ENCODE data around the gene GABPB1. TPM values are rescaled to one million over a fixed set of nuclear protein-coding genes. Genes with fewer than 3 reads are reported as not detected.

GABPB1 gene
- total and polyA plus RNA-seq, 2 of the 13 experiments (the other 11 are each of a cell fraction or from before 2014, with no cell fraction given), result 17.5 to 39.5 TPM

- no peak overlapping the region for H2AFZ ChIP-seq (ENCODE audit: low read length)
- BruUV-seq (replicated peaks), result TSS peak; percentile 21
These were observed 13.3 kb downstream of the GABPB1 start for GRCh38 chr15:50341616-50342136.

More at GRCh38 chr15:50341616-50342136, 13.3 kb downstream of the GABPB1 start:
- H3K27ac ChIP-seq (ENCODE audit: extremely low read length, insufficient read depth, low read length), result no peak overlapping the region
- 97% methylated on average over 7 of the region's 7 CpGs for WGBS (ENCODE audit: low lambda C conversion rate)
- H3K4me3 ChIP-seq (replicated peaks in 1 of 3; ENCODE audit: insufficient read depth in 1 of 3, low read depth in 2 of 3, low read length in 3 of 3), result no peak overlapping the region
- H4K20me1 ChIP-seq (ENCODE audit: insufficient read depth, low read length), result no peaks in the 10 kb centered on the region
- H3K79me2 ChIP-seq (ENCODE audit: insufficient read depth, low read length), result peaks cover 40% of the 10 kb centered on the region
- H3K4me1 ChIP-seq (ENCODE audit: insufficient read depth, low read length), result peaks cover 41% of the 10 kb centered on the region
- no peak for TF ChIP-seq TRIM22 (IDR thresholded peaks at IDR 0.05)
- no peak for TF ChIP-seq NRL (CRISPR knock-in tag; IDR thresholded peaks at IDR 0.05; ENCODE audit: borderline replicate concordance)
- TF ChIP-seq CEBPB (IDR thresholded peaks at IDR 0.05; ENCODE audit: borderline replicate concordance, low read depth, low read length), result no peak
- TF ChIP-seq ZNF432 (CRISPR knock-in tag; IDR thresholded peaks at IDR 0.05; ENCODE audit: borderline replicate concordance), result no peak
- TF ChIP-seq, protein P1, sequence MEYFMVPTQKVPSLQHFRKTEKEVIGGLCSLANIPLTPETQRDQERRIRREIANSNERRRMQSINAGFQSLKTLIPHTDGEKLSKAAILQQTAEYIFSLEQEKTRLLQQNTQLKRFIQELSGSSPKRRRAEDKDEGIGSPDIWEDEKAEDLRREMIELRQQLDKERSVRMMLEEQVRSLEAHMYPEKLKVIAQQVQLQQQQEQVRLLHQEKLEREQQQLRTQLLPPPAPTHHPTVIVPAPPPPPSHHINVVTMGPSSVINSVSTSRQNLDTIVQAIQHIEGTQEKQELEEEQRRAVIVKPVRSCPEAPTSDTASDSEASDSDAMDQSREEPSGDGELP (IDR thresholded peaks at IDR 0.05; ENCODE audit: borderline replicate concordance, low read depth), result no peak
- no peak for TF ChIP-seq IRX3 (CRISPR knock-in tag; IDR thresholded peaks at IDR 0.05; ENCODE audit: borderline replicate concordance, low read depth)
- no peak for TF ChIP-seq CSRNP2 (CRISPR knock-in tag; conservative IDR thresholded peaks at IDR 0.05; ENCODE audit: low read depth)
- no peak for TF ChIP-seq ZBTB1 (CRISPR knock-in tag; IDR thresholded peaks at IDR 0.05; ENCODE audit: borderline replicate concordance)
- TF ChIP-seq ZNF740 (CRISPR knock-in tag; IDR thresholded peaks at IDR 0.05), result no peak
- no peak for TF ChIP-seq CEBPG (CRISPR knock-in tag; IDR thresholded peaks at IDR 0.05)
- no peak for TF ChIP-seq RAD21 (CRISPR knock-in tag; IDR thresholded peaks at IDR 0.05)
- no peak for TF ChIP-seq TEAD3 (CRISPR knock-in tag; optimal IDR thresholded peaks at IDR 0.05; ENCODE audit: borderline replicate concordance)
- no peak for TF ChIP-seq ISX (CRISPR knock-in tag; conservative IDR thresholded peaks at IDR 0.05)
- TF ChIP-seq MYNN (CRISPR knock-in tag; IDR thresholded peaks at IDR 0.05; ENCODE audit: low read depth), result no peak
- ChIA-PET POLR2A (no interaction called here), CTCF (ENCODE audit: low intra/inter-chr PET ratio, low total read pairs) (no interaction called here)
- DNase-seq (ENCODE audit: low spot score) (no peak), ATAC-seq (no peak), FAIRE-seq (no peak)
- H3K9me3 ChIP-seq (ENCODE audit: low read length), result no peaks in the 10 kb centered on the region
- intact Hi-C loops (cut with micrococcal nuclease; ENCODE audit: unreplicated experiment), result no loop called here
- in situ Hi-C loops (cut with HindIII; ENCODE audit: extremely low pct_ligation_motif_present, low pct_unique_long_range_greater_than_20kb), result no loop called here
- H3K36me3 ChIP-seq (replicated peaks in 1 of 2; ENCODE audit: control insufficient read depth in 1 of 2, insufficient read depth in 2 of 2, low read length in 2 of 2), result no peaks in the 10 kb centered on the region; a peak in 2 of 5 replicates
- H3K9ac ChIP-seq (ENCODE audit: insufficient read depth, low read depth, low read length), result no peak overlapping the region
- no peak overlapping the region for H3K4me2 ChIP-seq (ENCODE audit: low read depth, low read length)
- H3K27me3 ChIP-seq (ENCODE audit: control insufficient read depth in 1 of 2, insufficient read depth in 2 of 2, low read length in 2 of 2), result no peaks in the 10 kb centered on the region

All from HepG2 (cell line).